Lung microvascular endothelial cell (primary cell): Measurements from ENCODE around the gene PDK3. TPM values are rescaled to one million over a fixed set of nuclear protein-coding genes. Genes with fewer than 3 reads are reported as not detected.

Experiments
- DNase-seq, 2 donors: peaks; one replicate each; pipeline versions ENCODE4 v3.0.0 to v3.0.0-alpha.2; 2010; ENCODE audit warnings: low read depth in 2 of 2
- total RNA-seq: library from RNA; depleted of rRNA; stranded (reverse); fragments of >200 nt; gene quantifications from 2 replicates; pipeline ENCODE4 v1.2.1, GENCODE V29; 2014

PDK3 gene
- total RNA-seq, 1 donor from 2014 or later: 2.4 TPM

DNA sequence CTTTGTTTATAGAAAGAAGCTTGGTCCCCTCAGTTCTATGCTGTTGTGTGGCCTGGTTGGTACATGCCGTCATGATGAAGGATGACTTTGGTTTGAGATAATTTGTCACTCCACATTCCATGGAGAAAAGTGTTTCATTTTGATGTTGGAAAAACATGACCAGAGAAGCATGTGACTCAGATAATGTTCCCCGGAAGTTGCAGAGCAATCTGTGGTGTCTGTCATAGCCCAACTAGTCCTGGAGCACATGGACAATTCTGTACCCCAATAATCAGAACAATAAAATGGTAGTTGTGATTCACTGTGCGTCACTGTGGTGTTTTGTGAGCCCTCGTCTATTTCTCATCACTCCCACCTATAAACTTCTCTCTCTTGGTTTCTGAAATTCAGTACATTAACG is 85.1 kb downstream of the PDK3 start:
- no peak for DNase-seq

DNA sequence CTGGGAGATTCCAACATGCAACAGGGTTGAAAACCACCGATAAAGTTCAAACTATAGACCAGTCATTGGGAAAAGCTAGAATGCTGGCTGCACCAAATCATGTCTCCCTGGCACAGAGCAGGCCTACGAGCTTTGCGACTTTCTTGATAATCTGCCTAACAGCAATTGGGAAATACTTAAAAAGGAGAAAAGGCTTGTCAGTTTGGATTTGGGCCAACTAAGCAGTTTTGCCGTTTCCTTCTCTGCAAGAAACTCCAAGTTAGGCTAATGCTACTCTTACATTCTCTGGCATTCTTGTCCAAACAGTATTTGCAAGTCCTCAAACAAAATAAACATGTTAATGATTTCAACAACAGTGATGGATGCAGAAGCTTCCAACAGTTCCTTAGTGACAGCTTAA is 87.9 kb downstream of the PDK3 start:
- no peak for DNase-seq

- DNase-seq: peak; percentile 50 to 57
Observed at GRCh38 chrX:24561121-24561520, 96.0 kb downstream of the PDK3 start.

GRCh38 chrX:24563291-24564010 is 98.4 kb downstream of the PDK3 start:
- DNase-seq: no peak

DNA sequence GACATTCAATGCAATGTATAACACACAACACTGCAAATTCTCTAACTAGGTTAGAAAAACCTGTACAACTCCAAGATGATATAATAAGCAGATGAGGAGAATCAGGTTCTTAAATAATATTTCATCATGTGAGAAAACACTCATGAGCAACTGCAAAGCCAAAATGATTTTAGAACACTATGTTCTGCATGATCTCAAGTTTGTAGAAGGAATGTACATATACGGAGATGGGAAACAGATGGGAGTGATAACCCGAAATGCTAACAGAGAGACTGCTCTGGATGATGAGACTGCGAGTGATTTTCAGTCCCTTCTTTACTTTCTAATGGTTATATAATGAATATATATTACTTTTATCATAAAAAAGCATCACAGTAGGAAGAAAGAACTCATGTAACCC is 101.2 kb downstream of the PDK3 start:
- no peak for DNase-seq

GRCh38 chrX:24567169-24567568 is 102.1 kb downstream of the PDK3 start:
- DNase-seq: no peak

- no peak for DNase-seq
Observed at GRCh38 chrX:24574743-24575142, 109.7 kb downstream of the PDK3 start.

DNA sequence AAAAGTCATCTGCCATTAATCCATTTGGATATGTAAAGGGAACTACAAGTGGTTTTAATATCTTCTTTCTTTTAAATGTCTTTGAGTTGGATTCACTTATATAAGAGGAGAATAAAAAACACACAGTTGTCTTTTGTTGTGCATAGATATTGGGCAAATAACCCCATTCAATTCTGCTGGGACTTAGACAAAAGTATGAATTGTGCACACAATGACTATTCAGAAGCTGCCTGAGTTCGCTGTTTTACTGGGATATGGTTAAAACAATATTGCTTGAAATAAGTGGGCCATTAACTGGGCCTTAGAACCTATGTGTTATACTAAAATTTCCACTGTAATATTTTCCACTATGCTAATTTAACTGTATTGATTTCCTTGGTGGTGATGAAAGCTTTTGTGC is 110.4 kb downstream of the PDK3 start:
- DNase-seq: no peak

DNA sequence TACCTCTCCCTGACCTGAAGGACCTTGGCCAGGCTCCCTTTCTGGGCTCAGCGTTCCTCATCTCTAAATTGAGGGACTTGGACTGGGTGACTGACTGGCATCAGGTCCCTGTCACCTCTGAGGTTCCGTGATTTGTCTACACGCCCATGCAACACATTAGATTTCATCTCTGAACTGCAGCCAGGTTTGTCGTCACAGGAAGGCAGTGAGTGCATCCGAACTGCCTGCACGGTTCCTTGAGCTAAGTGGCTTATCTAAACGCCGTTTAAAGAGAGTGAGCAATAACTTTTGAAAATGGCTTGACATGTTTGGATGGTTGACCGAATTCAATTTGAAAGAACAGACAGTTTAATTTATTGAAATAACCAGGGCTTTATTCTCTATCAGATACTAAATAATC is 112.0 kb downstream of the PDK3 start:
- DNase-seq: no peak

Other genes starting within 250 kb of the PDK3 start
- gene SUPT20HL2, start 151.2 kb upstream of the PDK3 start, total RNA-seq: not detected in 2 replicates
- not detected in 2 replicates for gene SUPT20HL1, start 104.6 kb upstream of the PDK3 start, total RNA-seq
- gene PCYT1B, start 182.1 kb downstream of the PDK3 start, total RNA-seq: under 0.01 TPM in 2 replicates
- gene POLA1, start 228.6 kb downstream of the PDK3 start, total RNA-seq: 9.6 and 10.7 TPM in 2 replicates